HG03354 (cell line): ENCODE results near the gene FOSL1.

ENCODE experiments used
- ATAC-seq: cut with Tn5 transposase; IDR thresholded peaks from one replicate; pipeline ENCODE4 v1.9.1; 2021; ENCODE audit warnings: mild to moderate bottlenecking; ENCODE audit not compliant: unreplicated experiment, poor library complexity, severe bottlenecking

FOSL1 gene

GRCh38 chr11:65920372-65920802, 20.2 kb upstream of the FOSL1 start:
- ATAC-seq: no peak

DNA sequence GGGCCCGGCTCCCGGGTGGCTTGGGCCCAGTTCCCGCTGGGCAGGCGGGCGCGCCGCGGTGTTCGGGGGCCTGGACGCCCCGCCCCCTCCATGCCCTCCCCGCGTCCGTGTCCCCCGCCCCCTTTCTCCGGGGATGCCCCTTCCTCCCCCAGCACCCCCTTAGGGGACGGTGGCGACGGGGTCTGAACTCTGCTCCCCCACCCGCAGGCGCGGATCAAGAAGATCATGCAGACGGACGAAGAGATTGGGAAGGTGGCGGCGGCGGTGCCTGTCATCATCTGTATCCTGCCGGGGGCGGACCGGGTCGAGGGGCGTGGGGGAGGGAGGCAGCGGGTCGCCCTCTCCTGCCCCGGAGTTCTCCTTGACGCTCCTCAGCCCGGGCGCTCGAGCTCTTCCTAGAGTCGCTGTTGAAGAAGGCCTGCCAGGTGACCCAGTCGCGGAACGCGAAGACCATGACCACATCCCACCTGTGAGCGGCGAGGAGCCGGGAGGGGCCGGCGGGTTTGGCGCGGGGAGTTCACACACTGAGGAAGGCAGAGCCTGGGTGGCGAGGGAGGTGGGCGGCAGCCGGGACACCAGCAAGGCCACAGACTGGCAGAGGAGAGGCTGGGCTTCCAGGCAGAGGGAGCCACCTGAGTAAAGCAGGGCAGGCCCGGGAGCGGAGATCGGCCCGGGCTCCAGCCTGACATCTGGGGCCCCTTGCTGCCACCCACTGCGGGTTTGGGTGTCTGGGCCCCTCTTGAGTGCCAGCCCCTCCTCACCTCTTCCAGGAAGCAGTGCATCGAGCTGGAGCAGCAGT, 19.6 kb upstream of the FOSL1 start:
- ATAC-seq: peak; percentile 46

- peak; percentile 89 for ATAC-seq
Observed at GRCh38 chr11:65919141-65919572, 19.0 kb upstream of the FOSL1 start, which contains the start of gene DRAP1. Gene DRAP1 (plus strand): TSS chr11:65919426. CDS start chr11:65919502, 76 bp downstream.

GRCh38 chr11:65918211-65919140, 18.3 kb upstream of the FOSL1 start, which contains the start of gene C11orf68:
Gene C11orf68 (minus strand): TSS chr11:65919062. CDS start chr11:65919031, 31 bp downstream.
- ATAC-seq: peak; percentile 55

DNA sequence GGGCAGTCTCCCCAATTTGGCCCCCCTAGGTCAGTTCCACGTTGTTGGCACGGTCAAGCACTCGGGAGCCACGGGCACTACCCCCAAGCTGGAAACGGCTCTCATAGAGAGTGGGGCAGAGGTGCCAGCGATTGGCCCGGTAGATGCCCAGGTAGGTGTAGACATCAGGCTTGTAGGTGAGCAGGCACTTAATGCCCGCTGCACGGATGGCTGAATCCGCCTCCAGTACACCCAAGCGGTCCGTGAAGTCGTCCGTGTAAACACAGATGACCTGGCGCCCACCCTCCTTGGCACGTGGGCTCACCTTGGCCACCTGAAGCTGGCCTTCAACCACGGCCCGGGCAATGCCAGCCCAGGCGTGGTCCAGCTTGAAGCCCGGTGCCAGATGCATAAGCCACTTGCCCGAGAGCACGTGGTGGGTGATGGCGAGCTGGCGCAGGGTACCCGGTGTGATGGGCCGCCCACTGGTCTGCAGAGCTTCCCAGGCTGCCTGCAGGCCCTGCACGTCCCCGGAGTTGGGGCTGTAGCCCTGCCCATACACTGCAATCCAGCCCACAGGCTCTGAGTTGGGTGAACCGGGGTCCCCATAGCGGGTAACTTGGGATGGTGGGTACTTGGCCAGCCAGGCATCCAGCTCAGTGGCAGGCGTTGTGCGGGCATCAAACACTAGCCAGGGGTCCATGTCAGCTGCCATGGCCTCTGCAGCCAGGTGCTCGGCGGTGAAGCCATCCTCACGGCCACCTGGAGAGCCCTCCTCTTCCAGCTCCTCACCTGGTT, 17.4 kb upstream of the FOSL1 start:
- no peak for ATAC-seq

- ATAC-seq: no peak
Observed at GRCh38 chr11:65917077-65917433, 16.9 kb upstream of the FOSL1 start.

- no peak for ATAC-seq
Observed at GRCh38 chr11:65916391-65916790, 16.2 kb upstream of the FOSL1 start.

DNA sequence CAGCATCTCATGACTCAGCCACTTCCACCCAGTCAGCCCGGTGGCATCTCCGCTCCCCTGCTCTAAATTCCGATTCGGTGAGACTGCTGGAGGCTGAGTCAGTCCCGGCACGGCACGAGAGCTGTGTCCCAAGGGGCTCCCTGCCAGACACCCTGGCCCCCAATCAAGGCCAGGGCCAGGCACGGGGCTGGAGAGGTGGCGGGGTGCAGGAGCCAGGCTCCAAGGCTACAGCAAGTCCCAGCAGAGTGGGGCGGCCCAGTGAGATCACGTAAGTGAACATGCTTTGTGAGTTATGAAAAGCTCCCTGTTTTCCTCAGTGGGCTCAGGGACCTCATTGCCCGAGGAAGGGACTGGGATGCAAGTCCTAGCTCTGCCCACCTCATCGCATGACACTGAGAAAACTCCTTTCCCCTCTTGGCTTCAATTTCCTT, 15.6 kb upstream of the FOSL1 start:
- no peak for ATAC-seq

DNA sequence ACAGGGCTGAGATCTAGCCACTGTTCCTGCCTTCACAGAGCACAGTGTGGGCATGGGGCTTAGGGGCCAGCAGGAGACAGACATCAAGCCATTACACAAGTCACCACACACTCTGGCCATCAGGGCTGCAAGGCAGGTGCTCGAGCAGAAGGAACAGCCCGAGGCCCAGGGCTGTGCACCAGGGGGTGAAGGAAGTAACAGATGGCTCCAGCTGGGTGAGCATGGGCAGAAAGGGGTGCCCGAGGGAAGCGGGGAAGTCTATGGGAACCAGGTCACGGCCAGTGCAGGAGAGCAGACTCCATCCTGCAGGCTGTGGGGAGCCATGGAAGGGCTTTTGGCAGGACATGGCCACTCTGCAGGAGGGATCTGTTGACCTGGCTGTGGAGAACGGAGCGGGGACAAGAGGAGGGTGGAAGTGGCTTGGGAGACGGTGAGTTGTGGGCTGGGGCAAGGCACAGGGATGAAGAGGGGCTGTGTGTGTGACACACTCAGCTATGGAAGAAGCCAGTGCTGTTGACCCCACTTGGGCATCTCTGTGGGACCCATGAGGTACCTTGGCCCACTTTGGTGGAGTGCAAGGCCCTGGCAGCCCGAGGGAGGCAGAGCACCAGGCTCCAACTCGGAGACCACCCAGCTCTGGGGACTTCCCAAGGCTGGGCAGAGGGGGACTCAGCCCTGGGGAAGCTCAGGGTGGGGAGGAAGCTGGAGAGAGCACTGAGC, 15.1 kb upstream of the FOSL1 start:
- no peak for ATAC-seq

- ATAC-seq: no peak
Observed at GRCh38 chr11:65912845-65913244, 12.7 kb upstream of the FOSL1 start.

DNA sequence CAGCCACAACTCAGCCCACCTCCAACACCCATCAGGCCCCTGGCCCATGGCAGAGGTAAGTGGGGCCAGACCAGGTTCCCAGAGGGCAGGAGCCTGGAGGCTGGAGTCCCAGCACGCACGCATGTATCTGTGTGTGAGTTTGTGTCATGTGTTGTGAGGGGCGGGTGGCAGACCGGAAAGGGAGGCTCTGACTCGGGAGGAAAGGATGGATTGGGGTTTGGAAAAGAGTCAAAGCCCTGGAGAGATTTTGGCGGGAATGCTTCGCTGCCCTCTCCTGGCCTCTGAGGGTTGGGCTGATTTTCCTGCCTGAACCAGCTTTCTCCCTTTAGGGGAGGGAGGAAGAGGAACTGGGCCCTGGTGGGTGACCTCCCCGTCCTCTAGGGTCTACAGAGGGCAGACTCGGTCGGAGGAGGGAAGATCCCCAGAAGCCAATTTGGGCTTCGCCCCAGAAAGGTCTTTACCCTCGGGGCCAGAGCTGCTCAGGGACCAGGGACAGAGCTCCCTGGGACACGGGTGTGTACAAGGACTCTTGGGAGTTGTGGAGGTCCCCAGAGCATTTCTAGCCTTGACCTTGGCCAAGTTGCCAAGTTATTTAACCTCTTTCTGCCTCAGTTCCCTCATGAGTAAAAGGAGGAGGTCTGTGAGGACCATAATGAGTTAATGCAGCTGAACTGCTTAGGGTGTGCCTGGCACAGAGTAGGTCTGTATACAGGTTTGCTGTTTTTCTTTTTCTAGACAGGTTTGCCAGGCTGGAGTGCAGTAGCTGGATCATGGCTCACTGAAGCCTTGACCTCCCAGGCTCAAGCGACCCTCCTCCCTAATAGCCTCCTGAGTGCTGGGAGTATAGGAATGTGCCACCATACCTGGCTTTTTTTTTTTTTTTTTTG, 11.7 kb upstream of the FOSL1 start:
- ATAC-seq: no peak

DNA sequence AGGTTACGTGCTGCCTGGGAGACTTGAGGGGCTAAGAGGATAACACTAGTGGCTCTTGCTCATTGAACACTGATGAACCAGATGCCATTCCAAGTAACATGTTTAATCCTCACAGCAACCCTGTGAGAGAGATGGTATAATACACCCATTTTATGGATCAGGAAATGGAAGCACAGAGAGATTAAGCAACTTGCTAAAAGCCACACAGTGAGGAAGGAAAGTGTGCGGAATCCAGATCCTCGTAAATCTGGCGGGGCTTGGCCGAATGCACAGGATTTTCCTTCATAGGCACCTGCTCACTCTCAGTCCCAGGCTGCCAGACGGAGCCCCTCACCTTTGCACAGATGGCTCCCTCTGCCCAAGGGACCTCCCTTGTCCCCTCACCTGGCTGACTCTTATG, 7.7 kb upstream of the FOSL1 start:
- no peak for ATAC-seq

DNA sequence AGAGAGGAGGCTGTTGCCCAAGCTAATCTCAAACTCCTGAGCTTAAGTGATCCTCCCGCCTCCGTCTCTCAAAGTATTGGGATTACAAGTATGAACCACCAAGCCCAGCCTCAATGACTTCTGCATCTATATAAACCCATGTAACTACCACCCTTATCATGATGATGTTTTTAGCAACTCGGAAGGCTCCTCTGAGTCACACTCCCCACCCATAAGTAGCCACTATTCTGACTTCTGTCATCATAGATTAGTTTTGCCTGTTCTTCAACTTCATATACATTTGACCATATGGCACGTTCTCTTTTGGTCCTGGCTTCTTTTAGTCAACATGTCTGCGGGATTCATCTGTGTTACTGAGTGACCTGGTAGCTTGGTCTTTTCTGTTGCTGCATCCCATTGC, 6.4 kb upstream of the FOSL1 start:
- no peak for ATAC-seq

- ATAC-seq: no peak
Observed at GRCh38 chr11:65903715-65904114, 3.5 kb upstream of the FOSL1 start.

- no peak for ATAC-seq
Observed at GRCh38 chr11:65903068-65903481, 2.9 kb upstream of the FOSL1 start.

DNA sequence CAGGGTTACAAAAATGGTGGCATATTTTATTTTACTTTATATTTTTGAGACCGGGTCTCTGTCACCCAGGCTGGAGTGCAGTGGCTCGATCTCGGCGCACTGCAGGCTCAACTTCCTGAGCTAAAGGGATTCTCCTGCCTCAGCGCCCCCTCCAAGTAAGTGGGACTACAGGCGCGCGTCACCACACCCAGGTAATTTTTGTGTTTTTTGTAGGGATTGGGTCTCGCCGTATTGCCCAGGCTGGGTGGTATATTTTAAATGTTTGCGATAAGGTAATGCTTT, 652 bp upstream of the FOSL1 start:
- no peak for ATAC-seq

DNA sequence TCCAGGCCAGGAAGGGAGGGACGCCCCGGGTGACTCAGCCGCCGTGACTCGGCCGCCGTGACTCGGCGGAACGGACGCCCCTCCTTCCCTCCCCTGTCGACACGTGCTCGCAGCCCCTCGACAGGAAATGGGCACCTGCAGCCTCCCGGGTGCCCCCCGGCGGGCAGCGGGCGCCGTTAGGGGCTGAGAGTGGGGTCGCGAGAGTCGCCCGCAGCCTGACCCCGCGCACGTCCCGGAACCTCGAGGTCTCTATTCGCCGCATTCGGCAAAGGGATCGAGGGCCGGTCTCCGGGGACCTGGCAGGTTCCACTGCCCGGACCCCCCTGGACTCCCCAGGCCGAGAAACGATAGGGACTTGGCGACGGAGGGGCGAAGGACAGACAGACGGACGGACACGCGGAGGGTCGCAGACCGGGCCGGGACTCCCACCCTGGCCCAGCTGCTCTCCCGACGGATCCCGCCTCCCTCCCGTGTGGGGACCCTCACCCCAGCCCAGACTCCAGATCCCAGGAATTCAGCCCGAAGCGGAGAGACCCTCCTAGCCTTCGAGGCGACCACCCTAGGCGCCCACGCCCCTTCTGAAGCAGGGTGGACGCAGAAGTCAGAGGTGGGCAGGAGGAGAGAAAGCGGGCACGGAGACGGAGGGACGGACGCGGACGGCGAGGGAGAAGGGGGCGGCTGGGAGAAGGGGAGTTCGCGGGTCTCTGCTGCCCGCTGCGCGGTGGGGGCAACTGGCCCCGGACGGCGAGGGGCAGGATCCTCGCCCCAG, 648 bp downstream of the FOSL1 start:
- ATAC-seq: no peak
